ENCODE results near the gene NPBWR2.

NPBWR2 gene

DNA sequence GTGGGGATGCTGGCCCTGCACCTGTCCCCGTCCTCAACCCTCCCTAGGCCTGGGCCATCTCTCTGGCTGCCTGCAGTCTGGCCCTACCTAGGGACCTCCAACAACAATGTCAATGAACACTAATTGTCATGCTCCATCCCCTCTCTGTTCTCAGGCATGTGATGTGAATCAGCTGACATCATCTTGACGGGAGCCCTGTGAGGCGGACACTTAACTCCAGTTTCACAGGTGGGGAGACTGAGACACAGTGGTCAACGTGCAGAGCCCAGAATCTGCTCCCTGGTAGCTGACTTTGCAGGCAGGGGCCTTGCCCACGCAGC is 45.1 kb downstream of the NPBWR2 start:
- no peak for TF ChIP-seq SIN3A (IDR thresholded peaks at IDR 0.05; ENCODE audit: borderline replicate concordance, insufficient read depth, low read length)
- TF ChIP-seq POLR2AphosphoS5 (IDR thresholded peaks at IDR 0.05; ENCODE audit: low read depth, low read length), result no peak
- no peak for TF ChIP-seq TAF1 (IDR thresholded peaks at IDR 0.05; ENCODE audit: borderline replicate concordance, insufficient read depth, low read length)
- TF ChIP-seq, protein P1, sequence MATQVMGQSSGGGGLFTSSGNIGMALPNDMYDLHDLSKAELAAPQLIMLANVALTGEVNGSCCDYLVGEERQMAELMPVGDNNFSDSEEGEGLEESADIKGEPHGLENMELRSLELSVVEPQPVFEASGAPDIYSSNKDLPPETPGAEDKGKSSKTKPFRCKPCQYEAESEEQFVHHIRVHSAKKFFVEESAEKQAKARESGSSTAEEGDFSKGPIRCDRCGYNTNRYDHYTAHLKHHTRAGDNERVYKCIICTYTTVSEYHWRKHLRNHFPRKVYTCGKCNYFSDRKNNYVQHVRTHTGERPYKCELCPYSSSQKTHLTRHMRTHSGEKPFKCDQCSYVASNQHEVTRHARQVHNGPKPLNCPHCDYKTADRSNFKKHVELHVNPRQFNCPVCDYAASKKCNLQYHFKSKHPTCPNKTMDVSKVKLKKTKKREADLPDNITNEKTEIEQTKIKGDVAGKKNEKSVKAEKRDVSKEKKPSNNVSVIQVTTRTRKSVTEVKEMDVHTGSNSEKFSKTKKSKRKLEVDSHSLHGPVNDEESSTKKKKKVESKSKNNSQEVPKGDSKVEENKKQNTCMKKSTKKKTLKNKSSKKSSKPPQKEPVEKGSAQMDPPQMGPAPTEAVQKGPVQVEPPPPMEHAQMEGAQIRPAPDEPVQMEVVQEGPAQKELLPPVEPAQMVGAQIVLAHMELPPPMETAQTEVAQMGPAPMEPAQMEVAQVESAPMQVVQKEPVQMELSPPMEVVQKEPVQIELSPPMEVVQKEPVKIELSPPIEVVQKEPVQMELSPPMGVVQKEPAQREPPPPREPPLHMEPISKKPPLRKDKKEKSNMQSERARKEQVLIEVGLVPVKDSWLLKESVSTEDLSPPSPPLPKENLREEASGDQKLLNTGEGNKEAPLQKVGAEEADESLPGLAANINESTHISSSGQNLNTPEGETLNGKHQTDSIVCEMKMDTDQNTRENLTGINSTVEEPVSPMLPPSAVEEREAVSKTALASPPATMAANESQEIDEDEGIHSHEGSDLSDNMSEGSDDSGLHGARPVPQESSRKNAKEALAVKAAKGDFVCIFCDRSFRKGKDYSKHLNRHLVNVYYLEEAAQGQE (IDR thresholded peaks at IDR 0.05; ENCODE audit: insufficient read depth in 1 of 2, low read depth in 2 of 2, low read length in 2 of 2), result no peak
- TF ChIP-seq FOXP2 (optimal IDR thresholded peaks at IDR 0.05; ENCODE audit: borderline replicate concordance, extremely low read depth, extremely low read length, insufficient read depth), result no peak

DNA sequence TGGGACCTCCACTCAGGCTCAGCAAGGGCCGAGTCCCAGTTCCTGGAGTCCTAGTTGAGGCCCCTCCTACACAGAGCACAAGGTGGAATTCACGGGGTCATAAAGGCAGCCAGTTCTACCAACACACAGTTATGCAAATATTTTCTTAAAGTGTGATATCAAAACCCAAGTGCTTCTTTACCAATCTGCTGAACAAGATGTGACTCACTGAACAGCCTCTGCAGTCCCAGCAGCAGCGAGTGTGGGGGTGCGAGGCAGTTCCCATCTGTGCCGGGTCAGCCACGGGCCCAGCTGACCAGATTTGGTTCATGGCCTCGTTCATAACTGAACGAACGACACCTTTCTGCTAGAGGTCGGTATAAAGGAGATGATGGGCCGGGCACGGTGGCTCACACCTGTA is 48.8 kb downstream of the NPBWR2 start:
- no peak for TF ChIP-seq SIN3A (IDR thresholded peaks at IDR 0.05; ENCODE audit: borderline replicate concordance, insufficient read depth, low read length)
- no peak for TF ChIP-seq TAF1 (IDR thresholded peaks at IDR 0.05; ENCODE audit: borderline replicate concordance, insufficient read depth, low read length)
- TF ChIP-seq, protein P1 (IDR thresholded peaks at IDR 0.05; ENCODE audit: insufficient read depth in 1 of 2, low read depth in 2 of 2, low read length in 2 of 2), result no peak
- no peak for TF ChIP-seq POLR2AphosphoS5 (IDR thresholded peaks at IDR 0.05; ENCODE audit: low read depth, low read length)
- TF ChIP-seq FOXP2 (optimal IDR thresholded peaks at IDR 0.05; ENCODE audit: borderline replicate concordance, extremely low read depth, extremely low read length, insufficient read depth), result no peak

DNA sequence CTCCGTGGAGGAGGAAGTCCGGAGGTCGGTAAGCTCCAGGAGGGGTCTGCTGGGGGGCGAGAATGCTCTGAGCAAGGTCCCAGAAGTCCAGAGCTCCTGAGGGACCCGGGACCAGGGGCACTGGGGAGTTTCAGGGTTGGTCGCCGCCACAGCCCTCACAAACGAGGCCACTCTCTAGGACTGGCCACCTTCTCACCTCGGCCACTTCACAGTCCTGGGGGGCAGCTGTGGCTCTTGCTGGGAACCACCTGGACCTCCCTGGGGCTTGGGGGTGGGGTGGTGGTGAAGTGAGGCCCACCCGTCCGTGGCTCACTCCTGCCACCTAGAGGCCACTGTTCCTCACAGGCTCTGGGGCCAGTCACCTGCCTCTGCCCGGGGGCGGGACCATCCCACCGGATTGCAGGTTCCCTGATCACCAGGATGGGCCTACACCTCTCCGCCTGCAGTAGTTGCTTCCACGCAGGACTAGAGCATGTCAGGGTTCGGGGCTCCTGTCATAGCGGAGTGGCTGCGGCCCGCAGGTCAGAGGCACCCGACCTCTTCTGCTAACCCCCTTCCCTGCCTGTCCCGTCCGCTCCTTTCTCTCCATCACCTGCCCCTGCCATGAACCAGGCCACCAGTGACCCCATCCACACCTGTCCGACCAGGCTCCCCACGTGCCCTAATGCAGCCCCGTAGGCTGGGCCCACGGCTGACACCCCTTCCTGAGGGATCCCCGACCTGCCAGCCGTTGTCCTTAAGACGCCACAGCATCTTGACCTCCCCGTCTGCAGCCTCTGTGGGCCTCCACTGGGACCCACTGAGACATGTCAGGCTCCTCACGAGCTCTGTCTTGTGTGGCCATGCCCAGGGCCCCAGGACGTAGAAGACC is 49.5 kb downstream of the NPBWR2 start:
- TF ChIP-seq FOXP2 (optimal IDR thresholded peaks at IDR 0.05; ENCODE audit: borderline replicate concordance, extremely low read depth, extremely low read length, insufficient read depth) (peak; percentile 85), SIN3A (IDR thresholded peaks at IDR 0.05; ENCODE audit: borderline replicate concordance, insufficient read depth, low read length) (no peak)

DNA sequence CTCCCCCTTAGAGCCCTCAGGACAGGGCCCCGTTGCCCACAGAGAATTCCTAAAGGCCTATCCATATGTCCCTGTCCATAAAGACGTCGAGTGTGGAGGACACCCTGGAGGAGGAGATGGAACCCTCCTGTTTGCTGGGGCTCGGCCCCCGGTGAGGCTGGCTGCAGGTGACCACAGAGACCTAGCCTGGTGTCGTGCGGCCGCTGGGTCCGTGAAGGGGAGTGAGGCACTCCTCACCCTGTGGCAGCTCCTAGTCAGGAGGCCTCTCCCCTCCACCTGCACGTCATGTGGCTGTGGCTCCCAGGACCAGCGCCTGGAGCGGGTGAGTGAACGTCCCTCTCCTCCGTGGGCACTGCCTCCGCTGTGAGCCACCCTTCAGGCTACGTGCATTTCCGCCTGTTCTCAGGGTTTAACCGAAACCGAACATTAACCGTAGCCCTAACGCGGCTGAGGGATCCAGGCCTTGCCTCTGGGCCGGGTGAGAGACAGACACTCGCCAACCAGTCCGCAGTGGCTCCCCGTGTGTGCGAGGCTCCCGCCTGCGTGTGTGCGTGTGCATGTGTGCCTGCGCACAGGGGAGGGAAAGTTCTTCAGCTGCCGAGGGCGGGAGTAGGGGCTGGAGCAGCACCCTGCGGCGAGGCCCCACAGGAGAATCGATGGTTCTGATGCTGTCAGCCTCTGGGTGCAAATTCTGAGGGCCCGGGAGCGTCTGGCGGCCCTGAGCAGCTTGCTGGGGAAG is 50.3 kb downstream of the NPBWR2 start:
- TF ChIP-seq FOXP2 (optimal IDR thresholded peaks at IDR 0.05; ENCODE audit: borderline replicate concordance, extremely low read depth, extremely low read length, insufficient read depth) (no peak), TAF1 (IDR thresholded peaks at IDR 0.05; ENCODE audit: borderline replicate concordance, insufficient read depth, low read length) (no peak), POLR2AphosphoS5 (IDR thresholded peaks at IDR 0.05; ENCODE audit: low read depth, low read length) (no peak), SIN3A (IDR thresholded peaks at IDR 0.05; ENCODE audit: borderline replicate concordance, insufficient read depth, low read length) (no peak)
- TF ChIP-seq, protein P1 (IDR thresholded peaks at IDR 0.05; ENCODE audit: insufficient read depth in 1 of 2, low read depth in 2 of 2, low read length in 2 of 2), result no peak

DNA sequence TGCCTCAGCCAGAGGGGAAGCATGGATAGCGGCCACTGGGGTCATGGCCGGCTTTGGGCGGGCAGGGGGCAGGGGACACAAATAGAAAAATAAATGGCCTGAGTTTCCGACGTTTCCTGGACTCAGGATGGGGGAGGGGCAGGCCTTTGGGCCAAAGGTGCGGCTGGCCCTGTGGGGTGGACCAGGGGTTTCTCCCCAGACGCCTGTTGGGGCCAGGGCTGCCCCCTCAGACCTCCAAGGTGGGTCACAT is 50.8 kb downstream of the NPBWR2 start:
- TF ChIP-seq POLR2AphosphoS5 (IDR thresholded peaks at IDR 0.05; ENCODE audit: low read depth, low read length), result no peak
- TF ChIP-seq SIN3A (IDR thresholded peaks at IDR 0.05; ENCODE audit: borderline replicate concordance, insufficient read depth, low read length), result no peak
- no peak for TF ChIP-seq FOXP2 (optimal IDR thresholded peaks at IDR 0.05; ENCODE audit: borderline replicate concordance, extremely low read depth, extremely low read length, insufficient read depth)
- TF ChIP-seq, protein P1 (IDR thresholded peaks at IDR 0.05; ENCODE audit: insufficient read depth in 1 of 2, low read depth in 2 of 2, low read length in 2 of 2), result no peak
- no peak for TF ChIP-seq TAF1 (IDR thresholded peaks at IDR 0.05; ENCODE audit: borderline replicate concordance, insufficient read depth, low read length)
